Activated CD4-positive, alpha-beta T cell treated with anti-CD3 and anti-CD28 coated beads, Interleukin-2, amount 50 U/mL, for 24 hours (primary cell): ENCODE results near the gene NAAA.
"Not testable (repeated sequence)": the region's sequence is repeated elsewhere in the genome, so short reads cannot be mapped to it uniquely, and the experiment has no call there.

Experiments used
- DNase-seq, 2 donors: peaks; one replicate each; pipeline ENCODE4 v3.0.0-alpha.2; 2020; ENCODE audit warnings: low read depth in 1 of 2, low spot score in 1 of 2

The NAAA gene

GRCh38 chr4:75940692-75941253 is at the start of gene NAAA:
Gene NAAA, minus strand, starts transcription at chr4:75941013. Its CDS starts 64 bp downstream, at chr4:75940949.
- peak; percentile 61 to 69 for DNase-seq

- DNase-seq: no peak
Measured at GRCh38 chr4:75989846-75990528, 49.2 kb upstream of the NAAA start.

GRCh38 chr4:75985116-75985515 is 44.3 kb upstream of the NAAA start:
- no peak for DNase-seq

- DNase-seq: no peak
Measured at GRCh38 chr4:75980576-75980975, 39.8 kb upstream of the NAAA start.

GRCh38 chr4:75976177-75976576 is 35.4 kb upstream of the NAAA start:
- no peak for DNase-seq

- no peak for DNase-seq
Measured at GRCh38 chr4:75973766-75974165, 33.0 kb upstream of the NAAA start.

- no peak for DNase-seq
Measured at GRCh38 chr4:75968084-75968483, 27.3 kb upstream of the NAAA start.

- DNase-seq: no peak
Measured at GRCh38 chr4:75963558-75963957, 22.7 kb upstream of the NAAA start.

- not testable (repeated sequence) for DNase-seq
Measured at GRCh38 chr4:75962072-75962471, 21.3 kb upstream of the NAAA start.

GRCh38 chr4:75958546-75958945 is 17.7 kb upstream of the NAAA start:
- DNase-seq: not testable (repeated sequence)

GRCh38 chr4:75954811-75955210 is 14.0 kb upstream of the NAAA start:
- DNase-seq: not testable (repeated sequence)

- no peak for DNase-seq
Measured at GRCh38 chr4:75953509-75953908, 12.7 kb upstream of the NAAA start.

GRCh38 chr4:75950213-75950815 is 9.5 kb upstream of the NAAA start:
- no peak for DNase-seq

GRCh38 chr4:75948822-75949444 is 8.1 kb upstream of the NAAA start:
- no peak for DNase-seq

GRCh38 chr4:75939890-75940691 is 722 bp downstream of the NAAA start:
- peak; percentile 64 to 65 for DNase-seq

- no peak for DNase-seq
Measured at GRCh38 chr4:75935628-75936027, 5.2 kb downstream of the NAAA start.

- DNase-seq: no peak
Measured at GRCh38 chr4:75930152-75930551, 10.7 kb downstream of the NAAA start.

GRCh38 chr4:75924916-75925315 is 15.9 kb downstream of the NAAA start:
- DNase-seq: not testable (repeated sequence)

- no peak for DNase-seq
Measured at GRCh38 chr4:75924309-75924827, 16.4 kb downstream of the NAAA start.

GRCh38 chr4:75922588-75922987 is 18.2 kb downstream of the NAAA start:
- DNase-seq: no peak

- DNase-seq: no peak
Measured at GRCh38 chr4:75921910-75922309, 18.9 kb downstream of the NAAA start.
